Endodermal cell (in vitro differentiated cells): ENCODE data around the gene HAPLN2. TPM values are rescaled to one million over a fixed set of nuclear protein-coding genes. Genes with fewer than 3 reads are reported as not detected.

Experiments used
- DNase-seq: peaks from one replicate; pipeline ENCODE4 v3.0.0-alpha.2; 2017
- H3K27ac ChIP-seq: 2 replicates; pipeline ENCODE4 v1.5.1; 2013; ENCODE audit warnings: mild to moderate bottlenecking, low read depth, low read length, moderate library complexity
- H3K27me3 ChIP-seq: 2 replicates; pipeline ENCODE4 v1.6.1; 2013; ENCODE audit warnings: mild to moderate bottlenecking, low read length, moderate library complexity; ENCODE audit not compliant: insufficient read depth, control insufficient read depth, poor library complexity, severe bottlenecking
- H3K36me3 ChIP-seq: 2 replicates; pipeline ENCODE4 v1.7.0; 2013; ENCODE audit warnings: mild to moderate bottlenecking, low read length, moderate library complexity; ENCODE audit not compliant: control insufficient read depth, insufficient read depth
- H3K4me1 ChIP-seq: one replicate; pipeline ENCODE4 v1.7.0; 2013; ENCODE audit warnings: low read length; ENCODE audit not compliant: control insufficient read depth, insufficient read depth
- H3K4me3 ChIP-seq: 2 replicates; pipeline ENCODE4 v1.5.1; 2013; ENCODE audit warnings: mild to moderate bottlenecking, low read length, moderate library complexity
- H3K9ac ChIP-seq: 2 replicates; pipeline ENCODE4 v1.6.1; 2013; ENCODE audit warnings: mild to moderate bottlenecking, low read length, moderate library complexity; ENCODE audit not compliant: poor library complexity, severe bottlenecking; ENCODE audit errors: extremely low read depth
- H3K9me3 ChIP-seq: 2 replicates; pipeline ENCODE4 v1.6.1; 2013; ENCODE audit warnings: mild to moderate bottlenecking, low read length, moderate library complexity; ENCODE audit not compliant: control insufficient read depth
- H3K27ac Mint-ChIP-seq: 2 replicates; pipeline ENCODE4 v1.8.0; 2020; ENCODE audit warnings: mixed read lengths
- H3K27me3 Mint-ChIP-seq: 2 replicates; pipeline ENCODE4 v1.8.0; 2021; ENCODE audit warnings: mild to moderate bottlenecking, mixed read lengths; ENCODE audit not compliant: insufficient read depth
- H3K36me3 Mint-ChIP-seq: 2 replicates; pipeline ENCODE4 v1.8.0; 2020; ENCODE audit warnings: low read depth, mixed read lengths
- H3K4me1 Mint-ChIP-seq: 2 replicates; pipeline ENCODE4 v1.8.0; 2020; ENCODE audit warnings: mixed read lengths
- H3K4me3 Mint-ChIP-seq: 2 replicates; pipeline ENCODE4 v1.8.0; 2020; ENCODE audit warnings: mild to moderate bottlenecking, moderate library complexity, mixed read lengths
- H3K9me3 Mint-ChIP-seq: 2 replicates; pipeline ENCODE4 v1.8.0; 2020; ENCODE audit warnings: mild to moderate bottlenecking, mixed read lengths
- WGBS, 2 experiments: methylation state at CpG; one replicate each; pipeline versions ENCODE4 v1.1.5 to v1.1.7; 2013; ENCODE audit warnings: missing lambda C conversion rate in 2 of 2, mixed read lengths in 1 of 2; ENCODE audit not compliant: insufficient coverage in 1 of 2, insufficient read length in 1 of 2; 5-methylcytosine and 5-hydroxymethylcytosine counted together
- total RNA-seq, 2 donors: library from RNA; stranded (reverse); fragmentation: NEBNext Ultra II Directional in 1 of 2; extraction: Animal tissue kit (Norgen Biotek cat#: 25700) in 1 of 2; gene quantifications; 2 replicates in 1 of 2; 3 replicates in 1 of 2; pipeline ENCODE4 v1.2.1, GENCODE V29; 2021
- TF ChIP-seq, protein P1 (sequence below): fragments of 200-600 bp; sonication (generic); conservative IDR thresholded peaks from 2 replicates; pipeline ENCODE4 v1.5.0; 2021; ENCODE audit warnings: antibody characterized with exemption, mild to moderate bottlenecking

The HAPLN2 gene
- total RNA-seq, 2 donors from 2014 or later, result 0.42 to 2.8 TPM

- H3K27ac ChIP-seq, result no peak overlapping the region
- Mint-ChIP-seq H3K4me3 (no peak overlapping the region), H3K9me3 (no peaks in the 10 kb centered on the region), H3K27ac (peak overlapping the region; percentile 29), H3K27me3 (peaks cover 19% of the 10 kb centered on the region), H3K4me1 (peaks cover 4% of the 10 kb centered on the region), H3K36me3 (no peaks in the 10 kb centered on the region)
- no peaks in the 10 kb centered on the region for H3K4me1 ChIP-seq
- TF ChIP-seq, protein P1, sequence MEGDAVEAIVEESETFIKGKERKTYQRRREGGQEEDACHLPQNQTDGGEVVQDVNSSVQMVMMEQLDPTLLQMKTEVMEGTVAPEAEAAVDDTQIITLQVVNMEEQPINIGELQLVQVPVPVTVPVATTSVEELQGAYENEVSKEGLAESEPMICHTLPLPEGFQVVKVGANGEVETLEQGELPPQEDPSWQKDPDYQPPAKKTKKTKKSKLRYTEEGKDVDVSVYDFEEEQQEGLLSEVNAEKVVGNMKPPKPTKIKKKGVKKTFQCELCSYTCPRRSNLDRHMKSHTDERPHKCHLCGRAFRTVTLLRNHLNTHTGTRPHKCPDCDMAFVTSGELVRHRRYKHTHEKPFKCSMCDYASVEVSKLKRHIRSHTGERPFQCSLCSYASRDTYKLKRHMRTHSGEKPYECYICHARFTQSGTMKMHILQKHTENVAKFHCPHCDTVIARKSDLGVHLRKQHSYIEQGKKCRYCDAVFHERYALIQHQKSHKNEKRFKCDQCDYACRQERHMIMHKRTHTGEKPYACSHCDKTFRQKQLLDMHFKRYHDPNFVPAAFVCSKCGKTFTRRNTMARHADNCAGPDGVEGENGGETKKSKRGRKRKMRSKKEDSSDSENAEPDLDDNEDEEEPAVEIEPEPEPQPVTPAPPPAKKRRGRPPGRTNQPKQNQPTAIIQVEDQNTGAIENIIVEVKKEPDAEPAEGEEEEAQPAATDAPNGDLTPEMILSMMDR, result no peak
- H3K27me3 ChIP-seq, result no peaks in the 10 kb centered on the region
- no peak for DNase-seq
- no peak overlapping the region for H3K9ac ChIP-seq
- WGBS, 2 experiments, result 72 to 78% methylated on average over 2 to 3 of the region's 3 CpGs
- no peaks in the 10 kb centered on the region for H3K9me3 ChIP-seq
- H3K36me3 ChIP-seq, result no peaks in the 10 kb centered on the region
- no peak overlapping the region for H3K4me3 ChIP-seq
Measured at GRCh38 chr1:156612666-156613065, 6.5 kb upstream of the HAPLN2 start.

DNA sequence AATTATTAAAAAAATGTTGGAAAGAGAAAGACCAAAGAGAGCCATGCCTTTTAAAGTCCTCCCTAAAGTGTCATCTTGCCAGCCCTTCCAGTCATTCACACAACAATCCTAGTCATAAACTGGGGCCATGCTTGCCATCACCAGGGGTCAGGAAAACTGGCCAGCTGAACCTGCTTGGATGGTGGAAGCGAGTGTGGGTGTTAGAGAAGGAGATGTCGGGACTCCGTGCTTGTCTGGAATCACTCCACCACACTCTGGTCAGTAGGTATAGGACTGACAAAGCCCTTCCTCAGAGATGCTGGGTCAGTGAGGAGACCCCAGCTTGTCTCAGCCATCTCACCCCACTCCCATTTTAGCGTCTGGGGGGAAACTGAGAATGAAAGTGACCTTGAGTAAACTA is 3.3 kb upstream of the HAPLN2 start:
- Histone ChIP-seq H3K36me3 (no peaks in the 10 kb centered on the region), H3K4me3 (no peak overlapping the region), H3K9me3 (no peaks in the 10 kb centered on the region), H3K27ac (no peak overlapping the region), H3K27me3 (peaks cover 16% of the 10 kb centered on the region), H3K4me1 (no peaks in the 10 kb centered on the region), H3K9ac (no peak overlapping the region)
- Mint-ChIP-seq H3K9me3 (no peaks in the 10 kb centered on the region), H3K36me3 (no peaks in the 10 kb centered on the region), H3K4me1 (peaks cover 4% of the 10 kb centered on the region), H3K4me3 (no peak overlapping the region), H3K27ac (no peak overlapping the region), H3K27me3 (peaks cover 41% of the 10 kb centered on the region)
- no peak for DNase-seq
- TF ChIP-seq, protein P1, result no peak
- 97% methylated on average over 4 of the region's 4 CpGs; no CpG with 5 or more reads in 1 of the 2 experiments for WGBS, 2 experiments

DNA sequence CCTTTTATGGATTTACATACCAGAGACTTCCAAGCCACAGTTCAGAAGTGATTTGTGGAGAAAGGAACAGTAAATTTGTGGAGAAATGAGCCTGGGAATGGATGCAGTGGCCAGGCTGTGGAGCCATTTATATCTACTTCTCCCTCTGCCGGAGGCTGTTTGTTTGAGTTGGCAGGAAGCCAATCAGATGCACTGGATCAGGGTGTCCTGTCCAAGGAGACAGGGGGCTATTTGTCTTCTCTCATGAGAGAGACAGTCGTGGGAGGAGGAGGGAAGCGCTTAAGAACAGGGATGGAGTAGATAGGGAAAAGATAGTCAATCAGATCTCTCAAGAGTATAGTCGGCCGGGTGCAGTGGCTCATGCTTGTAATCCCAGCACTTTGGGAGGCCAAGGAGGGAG is 2.8 kb upstream of the HAPLN2 start:
- Mint-ChIP-seq H3K27me3 (peaks cover 45% of the 10 kb centered on the region), H3K36me3 (no peaks in the 10 kb centered on the region), H3K9me3 (no peaks in the 10 kb centered on the region), H3K27ac (no peak overlapping the region), H3K4me3 (no peak overlapping the region), H3K4me1 (peaks cover 4% of the 10 kb centered on the region)
- no peak overlapping the region for H3K4me3 ChIP-seq
- no peak overlapping the region for H3K9ac ChIP-seq
- H3K36me3 ChIP-seq, result no peaks in the 10 kb centered on the region
- peaks cover 21% of the 10 kb centered on the region for H3K27me3 ChIP-seq
- H3K27ac ChIP-seq, result no peak overlapping the region
- TF ChIP-seq, protein P1, result no peak
- H3K9me3 ChIP-seq, result no peaks in the 10 kb centered on the region
- 68 to 73% methylated on average over 5 of the region's 5 CpGs for WGBS, 2 experiments
- no peaks in the 10 kb centered on the region for H3K4me1 ChIP-seq
- DNase-seq, result no peak
